ENCODE measurements around the gene MIPOL1. TPM values are rescaled to one million over a fixed set of nuclear protein-coding genes. Genes with fewer than 3 reads are reported as not detected.

MIPOL1 gene
- total RNA-seq, 2 experiments from 2014 or later, result 0.09 TPM; not detected in 1

DNA sequence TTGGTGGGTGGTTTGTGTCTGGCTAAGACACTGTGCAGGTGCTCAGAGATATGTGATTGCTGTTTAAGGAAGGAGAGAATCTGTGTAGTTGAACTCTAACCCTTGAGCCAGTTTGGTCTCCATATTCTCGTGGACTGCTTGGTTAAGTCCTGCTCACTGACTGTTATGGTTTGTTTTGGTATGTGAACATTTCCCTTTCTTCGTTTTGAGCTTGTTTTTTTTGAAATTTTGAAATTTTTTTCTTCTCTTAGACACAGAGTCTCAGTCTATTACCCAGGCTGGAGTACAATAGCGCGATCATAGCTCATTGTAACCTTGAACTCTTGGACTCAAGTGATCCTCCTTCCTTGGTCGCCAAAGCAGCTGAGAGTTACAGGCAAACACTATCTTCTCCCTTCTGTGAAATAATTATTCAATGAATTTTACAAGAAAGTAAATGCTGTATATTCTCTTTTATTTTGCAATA, 40.0 kb downstream of the MIPOL1 start:
- no peak for DNase-seq
- H3K27ac Mint-ChIP-seq, result no peak overlapping the region
- ATAC-seq, result no peak
- no peak overlapping the region for H3K4me3 Mint-ChIP-seq
- intact Hi-C loops (cut with DNase I, micrococcal nuclease), result no loop called here
- no peaks in the 10 kb centered on the region for H3K4me1 Mint-ChIP-seq
- POLR2A ChIA-PET, result no interaction called here
- H3K9me3 Mint-ChIP-seq (ENCODE audit: low read depth), result no peaks in the 10 kb centered on the region
- H3K27me3 Mint-ChIP-seq, result no peaks in the 10 kb centered on the region
- CTCF ChIA-PET, result interaction anchor here (0.6 to 3.8 kb wide), 2 partner anchors 8 to 1851 kb away, joined by 3 to 13 read pairs; no protein-coding TSS in a partner anchor
- H3K36me3 Mint-ChIP-seq (ENCODE audit: low read depth), result no peaks in the 10 kb centered on the region

DNA sequence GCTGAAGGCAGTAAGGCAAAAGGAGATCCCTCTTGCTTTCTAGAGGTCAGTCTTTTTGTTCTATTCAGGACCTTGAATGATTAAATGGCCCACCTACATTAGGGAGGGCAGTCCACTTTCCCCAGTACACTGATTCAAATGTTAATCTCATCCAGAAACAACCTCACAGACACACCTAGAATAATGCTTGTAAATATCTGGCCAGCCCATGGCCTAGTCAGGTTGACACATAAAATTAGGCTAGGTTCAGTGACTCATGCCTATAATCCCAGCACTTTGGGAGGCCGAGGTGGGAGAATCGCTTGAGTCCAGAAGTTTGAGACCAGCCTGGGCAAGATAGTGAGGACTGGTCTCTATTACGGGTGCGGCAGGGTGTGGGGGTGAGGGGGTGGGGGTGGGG, 43.5 kb downstream of the MIPOL1 start:
- intact Hi-C loops (cut with DNase I, micrococcal nuclease), result no loop called here
- Mint-ChIP-seq H3K4me1 (no peaks in the 10 kb centered on the region), H3K9me3 (ENCODE audit: low read depth) (no peaks in the 10 kb centered on the region), H3K27ac (no peak overlapping the region), H3K27me3 (no peaks in the 10 kb centered on the region), H3K36me3 (ENCODE audit: low read depth) (no peaks in the 10 kb centered on the region), H3K4me3 (no peak overlapping the region)
- ATAC-seq, result no peak
- DNase-seq, result no peak
- CTCF ChIA-PET, result no interaction called here
- POLR2A ChIA-PET, result no interaction called here

DNA sequence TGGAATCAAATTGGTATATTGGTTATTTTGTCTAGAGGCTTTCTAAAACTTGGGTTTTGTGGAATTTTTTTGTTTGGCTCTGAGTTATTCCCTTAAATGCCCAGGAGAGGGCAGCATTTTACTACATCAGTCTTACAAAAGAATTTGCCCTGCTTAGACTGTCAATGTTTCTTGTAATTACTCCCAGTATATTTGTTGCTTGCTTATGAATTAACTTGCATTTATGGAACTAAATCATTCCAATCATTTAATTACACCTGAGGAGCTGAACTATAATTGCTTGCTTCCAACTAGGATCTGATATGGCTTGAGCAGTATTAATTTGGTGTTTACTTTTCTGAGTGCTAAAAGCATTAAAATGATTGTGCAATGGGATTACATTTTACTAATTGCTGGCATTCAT, 48.7 kb downstream of the MIPOL1 start:
- DNase-seq (no peak), ATAC-seq (no peak)
- ChIA-PET POLR2A (no interaction called here), CTCF (interaction anchor here (0.7 to 2.2 kb wide), 10 partner anchors 9 to 628 kb away, joined by 3 to 13 read pairs (median 4); no protein-coding TSS in a partner anchor)
- H3K27ac Mint-ChIP-seq, result no peak overlapping the region
- intact Hi-C loops (cut with DNase I, micrococcal nuclease), result loop anchor here (1.0 to 2.0 kb wide), 2 partner anchors 348 to 628 kb away; partner anchors contain the start of genes FOXA1 (in 1 of the 2) and TTC6 (in 1 of the 2)
- no peaks in the 10 kb centered on the region for H3K36me3 Mint-ChIP-seq (ENCODE audit: low read depth)
- no peaks in the 10 kb centered on the region for H3K4me1 Mint-ChIP-seq
- H3K27me3 Mint-ChIP-seq, result no peaks in the 10 kb centered on the region
- no peak overlapping the region for H3K4me3 Mint-ChIP-seq
- H3K9me3 Mint-ChIP-seq (ENCODE audit: low read depth), result no peaks in the 10 kb centered on the region

DNA sequence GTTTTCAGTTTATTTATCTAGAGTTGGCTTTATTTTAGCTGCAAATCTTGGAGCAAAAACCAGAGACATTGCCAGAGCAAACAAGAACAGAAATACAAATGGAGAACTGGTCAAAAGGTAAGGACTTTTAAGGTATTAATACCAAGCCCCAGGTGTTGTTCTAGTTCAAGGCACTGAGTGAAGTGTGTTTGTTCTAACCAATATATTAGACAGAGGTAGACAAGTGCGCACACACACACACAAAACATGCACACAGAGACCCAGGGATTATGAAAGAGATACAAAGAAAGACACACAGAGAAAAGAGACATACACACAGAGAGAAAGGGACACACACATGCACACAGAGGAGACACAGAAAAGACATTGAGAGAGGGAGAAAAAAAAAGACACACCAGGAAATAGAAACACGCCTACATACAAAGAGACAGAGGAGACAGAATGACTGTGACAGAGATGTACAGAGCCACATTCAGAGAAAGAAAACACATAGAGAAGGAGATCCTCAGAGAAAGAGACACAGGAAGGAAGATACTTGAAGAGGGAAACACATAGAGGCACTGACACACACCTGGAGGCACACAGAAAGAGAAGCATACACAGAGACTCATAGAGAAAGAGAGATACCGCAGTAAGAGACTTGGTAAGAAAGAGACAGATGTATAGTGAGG, 50.2 kb downstream of the MIPOL1 start:
- CTCF ChIA-PET, result interaction anchor here (1.6 to 1.8 kb wide), 2 partner anchors 13 to 17 kb away, joined by 5 to 6 read pairs; no protein-coding TSS in a partner anchor
- Mint-ChIP-seq H3K4me1 (no peaks in the 10 kb centered on the region), H3K27me3 (no peaks in the 10 kb centered on the region), H3K9me3 (ENCODE audit: low read depth) (no peaks in the 10 kb centered on the region), H3K4me3 (no peak overlapping the region), H3K27ac (no peak overlapping the region), H3K36me3 (ENCODE audit: low read depth) (no peaks in the 10 kb centered on the region)
- intact Hi-C loops (cut with DNase I, micrococcal nuclease), result loop anchor here in 1 of 2 experiments (2.0 kb wide), 1 partner anchor 347 kb away; the partner anchor contains the start of genes FOXA1 and TTC6
- POLR2A ChIA-PET, result no interaction called here
- DNase-seq, result no peak
- no peak for ATAC-seq

DNA sequence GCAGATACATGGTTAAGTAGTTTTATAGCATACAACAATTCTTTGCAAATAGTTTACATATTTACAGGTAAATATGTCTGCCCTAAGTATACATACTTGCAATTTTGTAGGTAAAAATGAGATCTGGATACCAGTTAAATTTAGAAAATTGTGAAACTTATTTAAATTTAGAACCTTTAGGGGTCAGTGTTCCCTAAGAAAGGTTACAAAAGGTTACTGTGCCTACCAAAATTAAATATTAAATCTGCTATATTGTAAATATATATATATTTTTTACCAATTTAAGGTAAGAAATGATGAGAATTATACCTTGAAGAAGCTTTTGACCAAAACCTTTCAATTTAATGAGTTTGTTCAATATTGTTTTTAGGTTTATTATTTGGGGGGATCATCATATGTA, 54.0 kb downstream of the MIPOL1 start:
- CTCF ChIA-PET, result interaction anchor here (1.5 kb wide), 1 partner anchor 9 kb away, joined by 3 read pairs; no protein-coding TSS in a partner anchor
- intact Hi-C loops (cut with DNase I, micrococcal nuclease), result no loop called here
- H3K36me3 Mint-ChIP-seq (ENCODE audit: low read depth), result no peaks in the 10 kb centered on the region

DNA sequence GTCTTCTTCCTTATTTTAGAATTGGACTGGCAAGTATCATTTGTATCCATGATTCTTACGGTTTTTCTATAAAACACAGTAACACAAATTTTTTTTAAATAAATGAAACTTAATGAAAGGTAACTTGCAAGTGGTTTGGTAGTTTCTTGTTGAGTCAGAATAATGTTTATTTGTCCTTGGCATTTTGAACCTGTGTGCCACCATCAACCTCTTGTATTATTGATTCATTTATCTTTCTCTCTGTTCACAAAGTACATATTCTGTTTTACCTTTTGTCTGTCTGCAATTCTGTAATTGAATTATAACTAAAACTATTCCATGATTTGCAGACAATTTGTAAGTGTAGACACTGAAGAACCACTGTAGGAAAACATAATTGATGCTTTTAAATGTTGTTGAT, 54.7 kb downstream of the MIPOL1 start:
- DNase-seq, result no peak
- H3K4me3 Mint-ChIP-seq, result no peak overlapping the region
- no peaks in the 10 kb centered on the region for H3K4me1 Mint-ChIP-seq
- no peak overlapping the region for H3K27ac Mint-ChIP-seq
- intact Hi-C loops (cut with DNase I, micrococcal nuclease), result no loop called here
- H3K36me3 Mint-ChIP-seq (ENCODE audit: low read depth), result no peaks in the 10 kb centered on the region
- ChIA-PET POLR2A (no interaction called here), CTCF (interaction anchor here (1.3 to 1.5 kb wide), 2 partner anchors 9 to 22 kb away, joined by 3 read pairs; no protein-coding TSS in a partner anchor)
- H3K9me3 Mint-ChIP-seq (ENCODE audit: low read depth), result no peaks in the 10 kb centered on the region
- no peaks in the 10 kb centered on the region for H3K27me3 Mint-ChIP-seq
- no peak for ATAC-seq

More for the DNA sequence above, 54.0 kb downstream of the MIPOL1 start:
- DNase-seq (no peak), ATAC-seq (no peak)
- POLR2A ChIA-PET, result no interaction called here
- Mint-ChIP-seq H3K4me1 (no peaks in the 10 kb centered on the region), H3K4me3 (no peak overlapping the region), H3K27ac (no peak overlapping the region), H3K9me3 (ENCODE audit: low read depth) (no peaks in the 10 kb centered on the region), H3K27me3 (no peaks in the 10 kb centered on the region)

DNA sequence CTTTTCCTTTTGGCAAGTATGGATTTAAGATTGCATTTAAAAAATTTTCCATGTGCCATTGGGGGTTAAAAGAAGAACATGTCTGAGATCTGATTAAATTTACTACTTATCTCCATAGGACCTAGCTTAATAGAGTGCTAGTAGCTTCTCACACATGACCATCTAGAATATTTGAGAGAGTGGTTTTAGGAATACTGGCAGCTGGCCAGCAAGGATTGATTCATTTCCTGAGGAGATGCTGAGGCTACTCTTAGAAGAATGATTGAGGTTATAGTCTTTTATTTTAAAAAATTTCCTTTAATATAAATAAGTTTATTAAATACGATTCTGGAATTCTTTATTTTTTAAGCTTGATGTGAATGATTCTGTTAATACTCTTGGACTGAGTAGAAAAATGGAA, 56.2 kb downstream of the MIPOL1 start:
- Mint-ChIP-seq H3K4me3 (no peak overlapping the region), H3K27me3 (no peaks in the 10 kb centered on the region), H3K36me3 (ENCODE audit: low read depth) (no peaks in the 10 kb centered on the region), H3K27ac (no peak overlapping the region), H3K9me3 (ENCODE audit: low read depth) (no peaks in the 10 kb centered on the region), H3K4me1 (no peaks in the 10 kb centered on the region)
- ATAC-seq, result no peak
- no peak for DNase-seq
- POLR2A ChIA-PET, result no interaction called here
- CTCF ChIA-PET, result interaction anchor here (1.3 to 1.7 kb wide), 2 partner anchors 24 to 621 kb away, joined by 3 to 4 read pairs; no protein-coding TSS in a partner anchor
- intact Hi-C loops (cut with DNase I, micrococcal nuclease), result no loop called here

DNA sequence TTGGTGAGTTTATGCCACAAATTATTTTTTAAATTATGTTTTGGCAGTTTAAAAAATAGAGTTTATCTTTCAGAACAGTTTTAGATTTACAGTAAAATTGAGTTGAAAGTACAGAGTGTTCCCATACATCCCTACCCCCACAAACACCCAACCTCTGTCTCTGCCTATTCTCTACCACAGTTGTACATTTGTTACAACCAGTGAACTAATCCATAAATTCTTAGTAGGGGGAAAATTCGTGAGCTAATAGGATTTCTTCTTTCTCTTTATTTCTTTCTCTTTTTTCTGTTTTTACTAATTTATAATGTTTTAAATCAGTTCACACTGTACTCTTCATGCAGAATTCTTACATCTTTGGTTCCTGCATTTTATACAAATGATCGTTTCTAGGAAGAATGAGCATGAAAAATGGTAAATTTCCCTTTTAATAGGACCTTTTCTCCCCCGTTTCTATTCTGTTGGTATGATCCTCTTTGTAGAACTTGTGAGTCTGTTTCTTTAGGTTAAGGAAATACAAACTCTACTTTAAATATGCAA, 56.7 kb downstream of the MIPOL1 start:
- ATAC-seq (no peak), DNase-seq (no peak)
- intact Hi-C loops (cut with DNase I, micrococcal nuclease), result no loop called here
- Mint-ChIP-seq H3K27me3 (no peaks in the 10 kb centered on the region), H3K4me1 (no peaks in the 10 kb centered on the region), H3K36me3 (ENCODE audit: low read depth) (no peaks in the 10 kb centered on the region), H3K4me3 (no peak overlapping the region), H3K9me3 (ENCODE audit: low read depth) (no peaks in the 10 kb centered on the region), H3K27ac (no peak overlapping the region)
- ChIA-PET CTCF (interaction anchor here (1.1 to 1.7 kb wide), 3 partner anchors 8 to 621 kb away, joined by 3 to 4 read pairs (median 4); no protein-coding TSS in a partner anchor), POLR2A (no interaction called here)

DNA sequence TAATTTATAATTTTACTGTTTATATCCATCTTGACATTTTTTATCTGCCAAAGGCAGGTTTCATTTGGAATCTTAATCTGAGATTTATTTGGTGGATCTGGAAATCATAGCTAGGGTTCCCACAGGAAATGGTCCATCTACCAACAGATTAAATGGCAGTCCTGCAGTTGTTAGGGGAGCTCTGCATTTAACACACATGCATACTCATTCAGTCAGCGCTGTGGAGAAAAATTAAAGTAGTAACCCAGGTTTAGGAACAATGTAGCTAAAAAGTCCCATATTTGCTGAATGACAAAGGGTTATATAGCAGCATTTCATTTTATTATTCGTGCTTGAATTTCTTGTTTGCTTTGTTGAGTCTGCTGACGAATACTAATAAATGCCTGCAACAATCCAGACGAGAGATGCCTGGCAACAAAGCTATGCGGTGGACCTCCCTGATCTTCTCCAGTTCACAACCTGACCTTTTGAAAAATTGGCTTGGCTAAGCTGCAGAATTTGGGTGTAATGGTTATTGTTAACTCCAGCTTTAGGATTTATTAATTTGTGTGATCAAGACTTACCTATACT, 59.8 kb downstream of the MIPOL1 start:
- no peaks in the 10 kb centered on the region for H3K36me3 Mint-ChIP-seq (ENCODE audit: low read depth)
- ChIA-PET POLR2A (no interaction called here), CTCF (interaction anchor here (1.3 kb wide), 1 partner anchor 12 kb away, joined by 3 read pairs; no protein-coding TSS in a partner anchor)

DNA sequence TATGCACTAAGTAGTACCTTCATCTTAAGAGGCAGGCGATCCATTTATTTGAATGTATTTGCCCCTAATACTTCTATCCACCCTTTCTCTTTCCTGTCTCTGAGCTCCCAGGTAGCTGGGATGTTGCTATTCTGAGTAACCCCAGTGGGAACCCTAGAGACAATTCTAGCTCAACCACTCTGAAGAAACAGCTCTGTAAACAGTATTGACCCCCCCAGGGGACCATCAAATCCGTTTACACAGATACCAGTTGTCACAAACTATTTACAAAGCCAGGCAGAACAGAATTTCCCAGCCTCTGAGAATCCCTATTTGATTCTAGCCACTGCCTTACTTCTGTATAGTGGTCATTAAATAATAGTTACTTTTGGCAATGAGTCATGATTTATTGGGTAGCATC, 64.9 kb downstream of the MIPOL1 start:
- Mint-ChIP-seq H3K27ac (no peak overlapping the region), H3K27me3 (no peaks in the 10 kb centered on the region), H3K4me3 (no peak overlapping the region), H3K36me3 (ENCODE audit: low read depth) (no peaks in the 10 kb centered on the region), H3K9me3 (ENCODE audit: low read depth) (peaks cover 2% of the 10 kb centered on the region), H3K4me1 (no peaks in the 10 kb centered on the region)
- CTCF ChIA-PET, result interaction anchor here (1.1 kb wide), 1 partner anchor 16 kb away, joined by 3 read pairs; no protein-coding TSS in a partner anchor
- intact Hi-C loops (cut with DNase I, micrococcal nuclease), result no loop called here
- DNase-seq, result no peak
- POLR2A ChIA-PET, result no interaction called here
- no peak for ATAC-seq

More for the DNA sequence above, 59.8 kb downstream of the MIPOL1 start:
- no peak for ATAC-seq
- H3K4me3 Mint-ChIP-seq, result no peak overlapping the region
- H3K27me3 Mint-ChIP-seq, result no peaks in the 10 kb centered on the region
- no peak overlapping the region for H3K27ac Mint-ChIP-seq
- no peak for DNase-seq
- no peaks in the 10 kb centered on the region for H3K4me1 Mint-ChIP-seq
- intact Hi-C loops (cut with DNase I, micrococcal nuclease), result no loop called here
- no peaks in the 10 kb centered on the region for H3K9me3 Mint-ChIP-seq (ENCODE audit: low read depth)

DNA sequence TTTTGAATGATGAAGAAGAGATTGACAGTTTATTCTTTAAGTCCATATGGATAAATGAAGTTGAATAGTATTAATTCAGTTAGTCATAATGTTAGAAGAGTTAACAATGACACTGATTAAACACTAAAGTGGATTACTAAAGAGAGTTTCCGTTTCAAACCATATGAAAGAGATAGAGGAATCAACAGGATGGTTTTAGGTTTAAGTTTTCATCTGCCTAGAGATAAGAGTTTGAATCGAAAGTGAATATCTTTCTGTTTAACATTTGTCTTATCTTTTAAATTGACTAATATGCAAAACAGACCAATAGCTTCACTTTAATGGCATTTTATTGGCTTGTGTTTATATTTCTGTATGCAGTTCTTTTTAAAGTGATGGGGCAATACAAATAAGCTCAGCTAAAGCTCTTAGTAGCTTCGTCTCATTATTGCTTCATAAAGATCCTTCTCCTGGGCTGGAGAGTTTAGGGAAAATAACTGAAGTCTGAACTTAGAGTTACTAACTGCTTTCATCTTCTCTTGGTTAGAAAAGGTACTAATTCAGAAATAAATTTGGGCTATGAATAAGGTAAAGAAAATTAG, 66.0 kb downstream of the MIPOL1 start:
- H3K9me3 Mint-ChIP-seq (ENCODE audit: low read depth), result peaks cover 2% of the 10 kb centered on the region
- CTCF ChIA-PET, result no interaction called here
- H3K27ac Mint-ChIP-seq, result no peak overlapping the region
- no peak overlapping the region for H3K4me3 Mint-ChIP-seq
- H3K27me3 Mint-ChIP-seq, result no peaks in the 10 kb centered on the region
- no peaks in the 10 kb centered on the region for H3K36me3 Mint-ChIP-seq (ENCODE audit: low read depth)
- ATAC-seq, result no peak
- H3K4me1 Mint-ChIP-seq, result no peaks in the 10 kb centered on the region
- intact Hi-C loops (cut with DNase I, micrococcal nuclease), result no loop called here
- DNase-seq, result no peak
- POLR2A ChIA-PET, result no interaction called here
